T-helper 2 cell (primary cell): Measurements from ENCODE around the gene TRIM17.

Source experiments
- DNase-seq, 5 experiments: peaks; one replicate each; pipeline versions ENCODE4 v3.0.0 to v3.0.0-alpha.2; 2012 to 2022

TRIM17 gene

GRCh38 chr1:228400692-228401454 is 15.8 kb downstream of the TRIM17 start:
- DNase-seq = no peak

- DNase-seq = no peak
These were observed 16.4 kb downstream of the TRIM17 start for GRCh38 chr1:228400237-228400651.

GRCh38 chr1:228399531-228400236 is 17.0 kb downstream of the TRIM17 start:
- DNase-seq = no peak

GRCh38 chr1:228398741-228399461 is 17.8 kb downstream of the TRIM17 start:
- DNase-seq = no peak

- no peak for DNase-seq
These were observed 18.7 kb downstream of the TRIM17 start for GRCh38 chr1:228397966-228398365.

- peak in 1 of 5 experiments; percentile 54 for DNase-seq
These were observed 19.6 kb downstream of the TRIM17 start for GRCh38 chr1:228396770-228397662.

- no peak for DNase-seq
These were observed 21.9 kb downstream of the TRIM17 start for GRCh38 chr1:228394571-228395394.

- no peak for DNase-seq
These were observed 22.7 kb downstream of the TRIM17 start for GRCh38 chr1:228393811-228394570.

- DNase-seq = no peak
These were observed 23.4 kb downstream of the TRIM17 start for GRCh38 chr1:228393268-228393701.

GRCh38 chr1:228392111-228392936 is 24.3 kb downstream of the TRIM17 start:
- no peak for DNase-seq

- DNase-seq = no peak
These were observed 25.1 kb downstream of the TRIM17 start for GRCh38 chr1:228391411-228392020.

- DNase-seq = no peak
These were observed 26.0 kb downstream of the TRIM17 start for GRCh38 chr1:228390649-228391048.

GRCh38 chr1:228387321-228387720 is 29.3 kb downstream of the TRIM17 start:
- DNase-seq = no peak

GRCh38 chr1:228385232-228385631 is 31.4 kb downstream of the TRIM17 start:
- no peak for DNase-seq

- no peak for DNase-seq
These were observed 32.9 kb downstream of the TRIM17 start for GRCh38 chr1:228383773-228384172.

- no peak for DNase-seq
These were observed 35.3 kb downstream of the TRIM17 start for GRCh38 chr1:228381356-228381755.

GRCh38 chr1:228379666-228380065 is 37.0 kb downstream of the TRIM17 start:
- DNase-seq = no peak

GRCh38 chr1:228378873-228379460 is 37.7 kb downstream of the TRIM17 start:
- DNase-seq = no peak
